ENCODE measurements around the gene RMND5A. TPM values are rescaled to one million over a fixed set of nuclear protein-coding genes. Genes with fewer than 3 reads are reported as not detected.

RMND5A gene
- total and polyA plus RNA-seq, 10 donors, result 6.0 to 56.5 (median 34.0) TPM

- H3K9me3 ChIP-seq, result peaks cover 0 to under 1% (median 0%) of the 10 kb centered on the region in 8 donors
- no peak for DNase-seq
- H3K4me1 ChIP-seq, result no peaks in the 10 kb centered on the region
- H3K27ac ChIP-seq, result no peak overlapping the region
- 80 to 96% (median 91%) methylated on average over 2 of the region's 2 CpGs for WGBS, 5 donors
- intact Hi-C loops (cut with DNase I; ENCODE audit: low total_unique reads), result no loop called here
- no peaks in the 10 kb centered on the region for H3K36me3 ChIP-seq
- H3K4me3 ChIP-seq, result no peak overlapping the region
- no peak for TF ChIP-seq POLR2AphosphoS5 (IDR thresholded peaks at IDR 0.05)
- TF ChIP-seq CTCF (IDR thresholded peaks at IDR 0.05 in 8 of 11, conservative IDR thresholded peaks at IDR 0.05 in 3 of 11), result no peak
- TF ChIP-seq POLR2A (IDR thresholded peaks at IDR 0.05), result no peak
- H3K27me3 ChIP-seq (replicated peaks in 1 of 7), result no peaks in the 10 kb centered on the region
Measured at GRCh38 chr2:86686905-86687304, 33.2 kb upstream of the RMND5A start.

GRCh38 chr2:86695053-86695691 is 24.9 kb upstream of the RMND5A start:
- Histone ChIP-seq H3K36me3 (no peaks in the 10 kb centered on the region), H3K27me3 (replicated peaks in 1 of 7) (no peaks in the 10 kb centered on the region), H3K4me1 (peaks cover 0 to 8% (median 0%) of the 10 kb centered on the region in 6 donors), H3K4me3 (no peak overlapping the region), H3K9me3 (peaks cover 0 to 46% (median 40%) of the 10 kb centered on the region in 8 donors), H3K27ac (no peak overlapping the region)
- intact Hi-C loops (cut with DNase I; ENCODE audit: low total_unique reads), result no loop called here
- WGBS, 5 donors, result 89 to 99% (median 96%) methylated on average over 9 of the region's 9 CpGs
- DNase-seq, result no peak
- TF ChIP-seq CTCF (IDR thresholded peaks at IDR 0.05 in 8 of 11, conservative IDR thresholded peaks at IDR 0.05 in 3 of 11) (no peak), POLR2AphosphoS5 (IDR thresholded peaks at IDR 0.05) (no peak), POLR2A (IDR thresholded peaks at IDR 0.05) (no peak)

- intact Hi-C loops (cut with DNase I; ENCODE audit: low total_unique reads), result no loop called here
- peaks cover 0 to 39% (median 34%) of the 10 kb centered on the region in 8 donors for H3K9me3 ChIP-seq
- H3K27me3 ChIP-seq (replicated peaks in 1 of 7), result no peaks in the 10 kb centered on the region
- no peak overlapping the region for H3K4me3 ChIP-seq
- DNase-seq, result no peak
- H3K27ac ChIP-seq, result no peak overlapping the region
- TF ChIP-seq POLR2A (IDR thresholded peaks at IDR 0.05) (no peak), CTCF (IDR thresholded peaks at IDR 0.05 in 8 of 11, conservative IDR thresholded peaks at IDR 0.05 in 3 of 11) (no peak)
- H3K4me1 ChIP-seq, result peaks cover 0 to 8% (median 0%) of the 10 kb centered on the region in 6 donors
- H3K36me3 ChIP-seq, result no peaks in the 10 kb centered on the region
Measured at GRCh38 chr2:86697551-86698104, 22.5 kb upstream of the RMND5A start.

DNA sequence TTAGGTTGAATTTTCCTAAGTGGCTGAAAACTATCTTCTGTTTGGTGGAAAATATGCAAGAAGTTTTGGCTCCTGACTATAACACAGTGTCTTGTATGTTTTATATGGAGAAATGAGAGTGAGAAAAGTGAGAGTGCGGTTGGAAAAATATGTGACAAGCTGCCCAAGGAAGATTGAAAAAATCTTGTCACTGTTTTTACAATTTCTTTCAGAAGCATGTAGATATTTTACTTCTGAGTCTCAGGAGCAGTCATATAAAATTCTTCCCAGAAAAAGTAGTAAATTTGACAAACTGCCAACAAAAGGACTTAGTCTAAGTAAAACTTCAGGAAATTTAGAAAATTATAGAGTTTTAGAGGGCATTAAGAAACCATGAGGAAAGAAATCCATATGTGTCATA is 19.4 kb upstream of the RMND5A start:
- Histone ChIP-seq H3K4me3 (no peak overlapping the region), H3K9me3 (peaks cover 0 to 9% (median 4%) of the 10 kb centered on the region in 8 donors), H3K27ac (no peak overlapping the region), H3K4me1 (peaks cover 0 to 8% (median 0%) of the 10 kb centered on the region in 6 donors), H3K36me3 (no peaks in the 10 kb centered on the region), H3K27me3 (replicated peaks in 1 of 7) (no peaks in the 10 kb centered on the region)
- WGBS, 5 donors, result 84 to 98% (median 91%) methylated on average over 1 of the region's 1 CpG
- TF ChIP-seq POLR2AphosphoS5 (IDR thresholded peaks at IDR 0.05), result no peak
- no peak for TF ChIP-seq POLR2A (IDR thresholded peaks at IDR 0.05)
- no peak for TF ChIP-seq CTCF (IDR thresholded peaks at IDR 0.05 in 8 of 11, conservative IDR thresholded peaks at IDR 0.05 in 3 of 11)
- DNase-seq, result no peak
- intact Hi-C loops (cut with DNase I; ENCODE audit: low total_unique reads), result no loop called here
